GM12864 (cell line): ENCODE results near the gene CIB4.
"Not testable (repeated sequence)": the region's sequence is repeated elsewhere in the genome, so short reads cannot be mapped to it uniquely, and the experiment has no call there.

Experiments
- DNase-seq: peaks from one replicate; pipeline ENCODE4 v3.0.0-alpha.2; 2011; ENCODE audit warnings: low read depth
- H3K4me3 ChIP-seq: 2 replicates; pipeline ENCODE4 v1.5.1; 2011; ENCODE audit warnings: mild to moderate bottlenecking, low read depth, low read length, control low read depth
- CTCF ChIP-seq: IDR thresholded peaks from 2 replicates; pipeline ENCODE4 v1.5.1; 2011; ENCODE audit warnings: low read depth, mild to moderate bottlenecking, moderate library complexity, low read length, control low read depth, inconsistent platforms; ENCODE audit errors: missing control alignments

Gene CIB4

GRCh38 chr2:26668041-26668440, 26.9 kb upstream of the CIB4 start:
- no peak for DNase-seq
- TF ChIP-seq CTCF = no peak
- H3K4me3 ChIP-seq = no peak overlapping the region

DNA sequence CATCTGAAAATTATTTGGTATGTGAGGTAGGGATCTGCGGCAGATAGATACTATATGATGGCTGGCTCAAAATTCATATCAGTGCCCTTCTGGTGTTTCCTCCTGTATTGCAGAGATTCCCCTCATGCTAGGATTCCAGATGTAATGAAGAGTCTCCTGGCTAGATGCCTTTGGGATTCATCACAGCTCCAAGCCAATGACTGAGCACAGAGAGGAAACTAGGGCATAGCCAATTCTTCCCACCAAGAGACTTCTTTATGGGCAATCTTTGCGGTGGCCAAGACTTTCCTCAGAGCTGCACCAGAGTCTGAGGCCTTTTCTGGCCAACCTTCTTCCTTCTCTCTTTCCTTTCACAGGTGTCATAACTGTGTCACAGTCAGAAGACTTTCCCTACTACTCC, 25.5 kb upstream of the CIB4 start:
- no peak overlapping the region for H3K4me3 ChIP-seq
- no peak for TF ChIP-seq CTCF
- no peak for DNase-seq

DNA sequence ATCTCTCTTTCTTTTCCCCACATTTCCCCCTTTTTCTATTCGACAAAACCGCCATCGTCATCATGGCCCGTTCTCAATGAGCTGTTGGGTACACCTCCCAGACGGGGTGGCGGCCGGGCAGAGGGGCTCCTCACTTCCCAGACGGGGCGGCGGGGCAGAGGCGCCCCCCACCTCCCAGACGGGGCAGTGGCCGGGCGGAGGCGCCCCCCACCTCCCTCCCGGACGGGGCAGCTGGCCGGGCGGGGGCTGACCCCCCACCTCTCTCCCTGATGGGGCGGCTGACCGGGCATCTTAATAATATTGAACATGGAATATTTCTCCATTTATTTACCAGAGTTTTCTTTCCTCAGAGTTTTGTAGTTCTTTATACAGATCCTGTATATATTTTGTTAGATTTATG, 24.1 kb upstream of the CIB4 start:
- DNase-seq = not testable (repeated sequence)

GRCh38 chr2:26660363-26660962, 19.3 kb upstream of the CIB4 start:
- no peak overlapping the region for H3K4me3 ChIP-seq
- TF ChIP-seq CTCF = no peak
- DNase-seq = no peak

More for the DNA sequence above, 24.1 kb upstream of the CIB4 start:
- H3K4me3 ChIP-seq = not testable (repeated sequence)

- no peak for DNase-seq
- no peak for TF ChIP-seq CTCF
- no peak overlapping the region for H3K4me3 ChIP-seq
These were observed 17.7 kb upstream of the CIB4 start for GRCh38 chr2:26658691-26659346.

GRCh38 chr2:26657265-26657664, 16.1 kb upstream of the CIB4 start:
- TF ChIP-seq CTCF = no peak

DNA sequence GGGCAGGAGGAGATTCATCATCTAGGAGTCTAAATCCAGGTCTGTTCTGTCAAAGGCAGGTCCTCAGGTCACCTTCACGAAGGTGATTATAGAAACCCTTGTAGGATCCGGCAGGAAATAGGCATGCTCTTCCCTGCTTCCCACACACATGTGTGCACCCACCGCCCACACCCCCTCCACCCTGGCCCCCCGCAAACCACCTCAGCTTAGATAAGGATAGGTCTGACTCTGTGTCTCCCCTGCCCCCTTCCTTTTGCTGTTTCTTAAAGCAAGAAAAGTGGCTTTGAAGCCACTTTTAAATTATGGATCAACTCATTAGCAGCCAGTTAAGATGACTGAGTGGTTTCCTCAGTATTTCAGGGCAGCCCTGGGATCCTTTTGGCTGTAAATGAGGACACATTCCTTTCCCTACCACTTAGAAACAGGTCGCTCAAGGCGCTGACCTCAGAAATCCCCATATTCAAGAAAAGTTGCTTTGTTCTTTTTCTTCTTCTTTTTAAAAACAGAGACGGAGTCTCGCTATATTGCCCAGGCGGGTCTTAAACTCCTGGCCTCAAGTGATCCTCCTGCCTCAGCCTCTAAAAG, 14.5 kb upstream of the CIB4 start:
- no peak for TF ChIP-seq CTCF
- H3K4me3 ChIP-seq = no peak overlapping the region
- DNase-seq = no peak

More at GRCh38 chr2:26657265-26657664, 16.1 kb upstream of the CIB4 start:
- H3K4me3 ChIP-seq = no peak overlapping the region
- DNase-seq = no peak

DNA sequence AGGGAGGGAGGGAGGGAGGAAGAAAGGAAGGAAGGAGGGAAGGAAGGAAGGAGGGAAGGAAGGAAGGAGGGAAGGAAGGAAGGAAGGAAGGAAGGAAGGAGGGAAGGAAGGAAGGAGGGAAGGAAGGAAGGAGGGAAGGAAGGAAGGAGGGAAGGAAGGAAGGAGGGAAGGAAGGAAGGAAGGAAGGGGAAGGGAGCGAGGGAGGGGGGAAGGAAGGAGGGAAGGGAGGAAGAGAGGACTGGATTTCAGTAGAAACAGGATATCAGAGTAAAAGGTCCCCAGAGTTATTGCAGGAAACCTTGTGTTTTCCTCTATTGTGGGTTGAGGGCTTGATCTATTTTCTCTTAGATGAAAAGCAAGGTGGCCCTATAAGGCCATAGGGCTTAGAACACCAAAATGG, 14.0 kb upstream of the CIB4 start:
- not testable (repeated sequence) for H3K4me3 ChIP-seq, DNase-seq
